ENCODE results near the gene POU2F1. TPM values are rescaled to one million over a fixed set of nuclear protein-coding genes. Genes with fewer than 3 reads are reported as not detected.

POU2F1 gene
- total and polyA plus RNA-seq, 12 donors = 3.2 to 52.5 (median 12.6) TPM

DNA sequence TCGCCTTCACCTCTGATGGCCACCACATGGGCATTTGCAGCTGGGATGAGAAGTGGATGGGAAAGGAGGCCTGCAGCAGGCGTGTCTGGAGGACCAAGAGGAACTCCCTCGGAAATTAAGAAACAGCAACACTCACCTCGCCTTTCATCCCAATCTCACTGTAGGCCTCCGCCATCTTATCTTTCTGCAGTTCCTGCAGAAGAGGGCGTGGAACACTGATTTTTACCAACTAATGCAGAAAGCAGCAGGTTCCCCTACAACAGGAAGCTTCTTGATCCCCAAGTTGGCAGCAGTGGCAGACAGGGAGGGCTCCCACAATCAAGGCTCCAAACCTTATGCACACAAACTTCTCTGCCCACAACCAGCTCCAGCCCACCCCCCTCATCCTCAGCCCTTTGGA lies 213.2 kb downstream of the POU2F1 start:
- Histone ChIP-seq H3K9me3 (replicated peaks in 1 of 3) (no peaks in the 10 kb centered on the region), H3K27ac (no peak overlapping the region), H3K4me1 (replicated peaks in 1 of 2) (peaks cover under 1 to 12% of the 10 kb centered on the region in 2 donors), H3K4me3 (no peak overlapping the region), H3K36me3 (replicated peaks in 1 of 2) (no peaks in the 10 kb centered on the region), H3K27me3 (no peaks in the 10 kb centered on the region)
- WGBS, 4 donors = 95 to 99% (median 98%) methylated on average over 6 of the region's 6 CpGs
- TF ChIP-seq, protein P1, sequence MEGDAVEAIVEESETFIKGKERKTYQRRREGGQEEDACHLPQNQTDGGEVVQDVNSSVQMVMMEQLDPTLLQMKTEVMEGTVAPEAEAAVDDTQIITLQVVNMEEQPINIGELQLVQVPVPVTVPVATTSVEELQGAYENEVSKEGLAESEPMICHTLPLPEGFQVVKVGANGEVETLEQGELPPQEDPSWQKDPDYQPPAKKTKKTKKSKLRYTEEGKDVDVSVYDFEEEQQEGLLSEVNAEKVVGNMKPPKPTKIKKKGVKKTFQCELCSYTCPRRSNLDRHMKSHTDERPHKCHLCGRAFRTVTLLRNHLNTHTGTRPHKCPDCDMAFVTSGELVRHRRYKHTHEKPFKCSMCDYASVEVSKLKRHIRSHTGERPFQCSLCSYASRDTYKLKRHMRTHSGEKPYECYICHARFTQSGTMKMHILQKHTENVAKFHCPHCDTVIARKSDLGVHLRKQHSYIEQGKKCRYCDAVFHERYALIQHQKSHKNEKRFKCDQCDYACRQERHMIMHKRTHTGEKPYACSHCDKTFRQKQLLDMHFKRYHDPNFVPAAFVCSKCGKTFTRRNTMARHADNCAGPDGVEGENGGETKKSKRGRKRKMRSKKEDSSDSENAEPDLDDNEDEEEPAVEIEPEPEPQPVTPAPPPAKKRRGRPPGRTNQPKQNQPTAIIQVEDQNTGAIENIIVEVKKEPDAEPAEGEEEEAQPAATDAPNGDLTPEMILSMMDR (IDR thresholded peaks at IDR 0.05) = no peak
- no peak for TF ChIP-seq POLR2A (IDR thresholded peaks at IDR 0.05)
- intact Hi-C loops (cut with DNase I) = no loop called here
- DNase-seq = no peak

DNA sequence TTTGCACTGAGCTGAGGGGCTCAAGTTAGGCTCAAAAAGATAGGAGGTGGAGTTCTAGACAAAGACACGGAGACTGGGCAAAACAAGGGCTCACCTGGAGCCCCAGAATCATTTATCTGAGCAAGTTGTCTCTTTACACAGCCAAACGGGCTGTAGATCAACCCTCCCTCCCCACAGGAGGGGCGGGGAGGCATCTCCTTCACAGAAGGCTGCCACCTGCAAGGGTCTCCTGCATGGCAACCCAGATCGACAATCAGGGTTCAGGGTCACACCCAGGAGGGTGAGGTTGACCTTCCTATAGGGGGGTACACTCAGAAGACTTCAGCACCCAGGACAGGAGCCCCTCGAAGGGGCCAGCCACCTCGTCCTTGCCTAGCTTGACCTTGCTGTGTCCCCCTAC lies 213.6 kb downstream of the POU2F1 start:
- no peaks in the 10 kb centered on the region for H3K36me3 ChIP-seq (replicated peaks in 1 of 2)
- H3K27ac ChIP-seq = no peak overlapping the region
- TF ChIP-seq, protein P1 (IDR thresholded peaks at IDR 0.05) = no peak
- no peak for TF ChIP-seq POLR2A (IDR thresholded peaks at IDR 0.05)
- DNase-seq = no peak
- intact Hi-C loops (cut with DNase I) = no loop called here
- H3K4me1 ChIP-seq (replicated peaks in 1 of 2) = peaks cover 2 to 15% of the 10 kb centered on the region in 2 donors
- H3K9me3 ChIP-seq (replicated peaks in 1 of 3) = no peaks in the 10 kb centered on the region
- WGBS, 4 donors = 70 to 90% (median 75%) methylated on average over 3 to 6 of the region's 6 CpGs
- H3K27me3 ChIP-seq = no peaks in the 10 kb centered on the region
- H3K4me3 ChIP-seq = no peak overlapping the region

DNA sequence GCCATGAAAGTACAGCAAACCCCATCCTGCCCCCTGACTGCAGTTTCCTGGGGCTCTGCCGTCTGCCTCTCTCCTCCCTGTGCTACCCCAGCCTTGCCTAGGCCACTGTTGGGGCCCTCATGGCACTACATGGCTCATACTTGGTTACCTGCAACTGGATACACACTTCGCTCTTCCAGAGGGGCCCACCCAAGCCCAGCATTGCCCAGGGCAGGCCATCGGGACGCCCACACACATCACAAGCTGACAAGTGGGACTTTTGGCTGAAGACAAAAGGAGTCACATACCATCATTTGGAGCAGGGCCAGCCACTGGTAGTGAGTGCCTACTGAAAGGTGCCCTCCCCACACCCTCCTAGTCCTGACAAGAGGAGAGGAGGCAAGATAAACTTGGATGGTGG lies 214.8 kb downstream of the POU2F1 start:
- no peak overlapping the region for H3K27ac ChIP-seq
- H3K9me3 ChIP-seq (replicated peaks in 1 of 3) = no peaks in the 10 kb centered on the region
- H3K4me1 ChIP-seq (replicated peaks in 1 of 2) = peaks cover 8 to 16% of the 10 kb centered on the region in 2 donors
- 86 to 97% (median 92%) methylated on average over 4 of the region's 4 CpGs for WGBS, 4 donors
- no peaks in the 10 kb centered on the region for H3K36me3 ChIP-seq (replicated peaks in 1 of 2)
- intact Hi-C loops (cut with DNase I) = no loop called here
- no peak overlapping the region for H3K4me3 ChIP-seq
- TF ChIP-seq POLR2A (IDR thresholded peaks at IDR 0.05) = no peak
- TF ChIP-seq, protein P1 (IDR thresholded peaks at IDR 0.05) = no peak
- no peak for DNase-seq
- no peaks in the 10 kb centered on the region for H3K27me3 ChIP-seq

DNA sequence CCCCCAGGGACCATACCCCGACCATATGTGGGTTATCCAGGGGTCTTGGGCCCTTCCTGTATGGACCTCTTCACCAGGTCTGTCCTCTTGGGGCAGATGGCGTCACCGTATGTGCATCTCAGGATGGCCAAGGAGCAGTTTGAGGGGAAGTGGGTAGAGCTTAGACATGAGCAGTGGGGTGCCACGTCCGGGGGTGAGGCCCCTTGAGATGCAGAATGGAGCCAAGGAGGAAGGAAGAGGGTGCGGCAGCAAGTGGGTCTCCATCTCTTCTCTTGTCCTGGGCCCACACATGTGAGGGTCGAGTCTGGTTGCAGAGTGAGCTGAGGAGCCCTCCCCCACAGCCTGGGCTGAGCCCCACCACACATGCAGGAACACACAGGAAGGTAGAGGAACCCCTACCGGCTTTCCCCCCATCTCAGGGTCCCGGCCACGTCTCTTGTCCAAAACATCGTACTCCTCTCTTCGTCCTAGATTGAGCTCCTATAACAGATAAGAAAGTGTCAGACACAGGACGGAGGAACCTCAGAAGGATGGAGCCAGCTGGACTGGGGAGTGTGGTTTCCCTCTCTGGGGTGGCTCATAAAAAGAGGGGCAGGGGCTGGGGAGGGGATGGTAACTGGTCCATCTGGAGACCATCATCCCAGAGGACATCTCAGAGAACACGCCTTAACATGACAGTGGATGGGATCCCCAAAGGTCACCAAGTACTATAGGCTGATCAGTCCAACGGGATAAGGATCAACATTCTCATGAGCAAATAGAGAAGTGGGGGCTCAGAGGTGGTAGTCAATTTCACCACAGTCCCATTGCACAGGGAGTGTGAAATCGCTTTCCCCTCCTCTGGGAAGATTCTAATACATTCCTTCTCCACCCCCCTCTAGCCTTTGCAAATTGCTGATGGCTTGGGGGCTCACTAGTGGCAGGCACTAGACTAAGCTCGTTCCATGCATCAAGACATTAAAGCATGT lies 217.8 kb downstream of the POU2F1 start:
- 79 to 83% (median 82%) methylated on average over 16 to 17 of the region's 17 CpGs for WGBS, 4 donors
- no peak for DNase-seq
- H3K27me3 ChIP-seq = no peaks in the 10 kb centered on the region
- H3K27ac ChIP-seq = no peak overlapping the region
- intact Hi-C loops (cut with DNase I) = no loop called here
- H3K4me3 ChIP-seq = no peak overlapping the region
- H3K9me3 ChIP-seq (replicated peaks in 1 of 3) = no peaks in the 10 kb centered on the region
- TF ChIP-seq, protein P1 (IDR thresholded peaks at IDR 0.05) = no peak
- TF ChIP-seq POLR2A (IDR thresholded peaks at IDR 0.05) = no peak
- peaks cover 8 to 11% of the 10 kb centered on the region in 2 donors for H3K4me1 ChIP-seq (replicated peaks in 1 of 2)
- H3K36me3 ChIP-seq (replicated peaks in 1 of 2) = no peaks in the 10 kb centered on the region

All from adrenal gland (tissue), 12 donors.